Prostate gland (tissue), 2 donors: ENCODE data around the gene DPYD. TPM values are rescaled to one million over a fixed set of nuclear protein-coding genes. Genes with fewer than 3 reads are reported as not detected.

Experiments used
- DNase-seq: peaks from one replicate; pipeline ENCODE4 v3.0.0-alpha.2; 2019; ENCODE audit warnings: low spot score
- H3K27ac ChIP-seq, 2 donors: fragments of 200-600 bp; sonication (generic); 2 replicates each; pipeline ENCODE4 v1.5.1; 2017 to 2019
- H3K27me3 ChIP-seq: fragments of 200-600 bp; sonication (generic); replicated peaks from 2 replicates; pipeline ENCODE4 v1.5.1; 2019; ENCODE audit not compliant: insufficient read depth
- H3K36me3 ChIP-seq, 2 donors: fragments of 200-600 bp; sonication (generic); 1 replicate in 1 of 2; 2 replicates in 1 of 2; pipeline versions ENCODE4 v1.5.1 to v1.8.1; 2017 to 2019
- H3K4me1 ChIP-seq: fragments of 200-600 bp; sonication (generic); replicated peaks from 2 replicates; pipeline ENCODE4 v1.5.1; 2019
- H3K4me3 ChIP-seq, 2 donors: fragments of 200-600 bp; sonication (generic); 2 replicates each; pipeline ENCODE4 v1.5.1; 2017 to 2019
- H3K9me3 ChIP-seq: fragments of 200-600 bp; sonication (generic); 2 replicates; pipeline ENCODE4 v1.5.1; 2017
- POLR2A ChIP-seq: fragments of 450-650 bp; IDR thresholded peaks from one replicate; pipeline ENCODE4 v1.6.1; 2016; ENCODE audit warnings: antibody characterized with exemption, mild to moderate bottlenecking
- POLR2AphosphoS5 ChIP-seq: sonication (generic); formaldehyde crosslinking; IDR thresholded peaks from one replicate; pipeline ENCODE4 v1.6.1; 2017; ENCODE audit warnings: antibody characterized with exemption
- WGBS: methylation state at CpG from one replicate; pipeline ENCODE4 v1.1.5; 2018; 5-methylcytosine and 5-hydroxymethylcytosine counted together
- intact Hi-C: fragments of 100-400 bp; cut with DNase I; formaldehyde crosslinking; loops from one replicate; pipeline ENCODE4 v1.14.2; 2022
- total RNA-seq, 2 donors: library from RNA; depleted of rRNA; stranded (reverse); fragments of >200 nt; gene quantifications; one replicate each; pipeline ENCODE4 v1.1.0, GENCODE V29; 2016
- TF ChIP-seq, protein P1 (sequence below), 4 experiments: fragments of 200-600 bp in 2 of 4; fragments of 450-650 bp in 2 of 4; sonication (generic) in 2 of 4; IDR thresholded peaks; 1 replicate in 3 of 4; 2 replicates in 1 of 4; pipeline ENCODE4 v1.5.1; 2016 to 2019; ENCODE audit warnings: antibody characterized with exemption in 4 of 4, mild to moderate bottlenecking in 2 of 4, moderate library complexity in 2 of 4

The DPYD gene
- total RNA-seq, 2 donors from 2014 or later, result 18.2 to 19.7 TPM

DNA sequence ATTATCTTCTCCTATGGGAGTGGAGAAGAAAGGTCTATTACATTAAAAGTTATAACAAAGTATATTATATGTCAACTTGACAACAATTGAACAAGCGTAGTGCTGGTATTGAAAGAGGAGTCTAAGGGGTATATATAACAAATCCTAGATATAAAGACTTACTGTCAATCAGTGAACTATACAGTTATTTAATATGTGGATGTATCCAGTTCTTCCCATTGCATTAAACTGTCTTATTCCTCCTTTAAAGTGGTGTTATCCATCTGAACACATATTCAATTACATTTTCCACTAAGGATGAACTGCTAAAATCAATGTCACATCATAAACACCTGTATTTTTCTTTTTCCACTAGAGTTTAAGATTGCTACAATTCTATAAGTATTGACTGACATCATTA, 438.8 kb downstream of the DPYD start:
- WGBS, result 91% methylated on average over 1 of the region's 1 CpG
- no peak for DNase-seq
- Histone ChIP-seq H3K9me3 (no peaks in the 10 kb centered on the region), H3K4me1 (no peaks in the 10 kb centered on the region), H3K27me3 (no peaks in the 10 kb centered on the region), H3K36me3 (no peaks in the 10 kb centered on the region), H3K4me3 (no peak overlapping the region), H3K27ac (no peak overlapping the region)
- intact Hi-C loops, result no loop called here
- no peak for TF ChIP-seq POLR2A
- TF ChIP-seq, protein P1, sequence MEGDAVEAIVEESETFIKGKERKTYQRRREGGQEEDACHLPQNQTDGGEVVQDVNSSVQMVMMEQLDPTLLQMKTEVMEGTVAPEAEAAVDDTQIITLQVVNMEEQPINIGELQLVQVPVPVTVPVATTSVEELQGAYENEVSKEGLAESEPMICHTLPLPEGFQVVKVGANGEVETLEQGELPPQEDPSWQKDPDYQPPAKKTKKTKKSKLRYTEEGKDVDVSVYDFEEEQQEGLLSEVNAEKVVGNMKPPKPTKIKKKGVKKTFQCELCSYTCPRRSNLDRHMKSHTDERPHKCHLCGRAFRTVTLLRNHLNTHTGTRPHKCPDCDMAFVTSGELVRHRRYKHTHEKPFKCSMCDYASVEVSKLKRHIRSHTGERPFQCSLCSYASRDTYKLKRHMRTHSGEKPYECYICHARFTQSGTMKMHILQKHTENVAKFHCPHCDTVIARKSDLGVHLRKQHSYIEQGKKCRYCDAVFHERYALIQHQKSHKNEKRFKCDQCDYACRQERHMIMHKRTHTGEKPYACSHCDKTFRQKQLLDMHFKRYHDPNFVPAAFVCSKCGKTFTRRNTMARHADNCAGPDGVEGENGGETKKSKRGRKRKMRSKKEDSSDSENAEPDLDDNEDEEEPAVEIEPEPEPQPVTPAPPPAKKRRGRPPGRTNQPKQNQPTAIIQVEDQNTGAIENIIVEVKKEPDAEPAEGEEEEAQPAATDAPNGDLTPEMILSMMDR (IDR thresholded peaks at IDR 0.05), result no peak
- TF ChIP-seq POLR2AphosphoS5, result no peak

DNA sequence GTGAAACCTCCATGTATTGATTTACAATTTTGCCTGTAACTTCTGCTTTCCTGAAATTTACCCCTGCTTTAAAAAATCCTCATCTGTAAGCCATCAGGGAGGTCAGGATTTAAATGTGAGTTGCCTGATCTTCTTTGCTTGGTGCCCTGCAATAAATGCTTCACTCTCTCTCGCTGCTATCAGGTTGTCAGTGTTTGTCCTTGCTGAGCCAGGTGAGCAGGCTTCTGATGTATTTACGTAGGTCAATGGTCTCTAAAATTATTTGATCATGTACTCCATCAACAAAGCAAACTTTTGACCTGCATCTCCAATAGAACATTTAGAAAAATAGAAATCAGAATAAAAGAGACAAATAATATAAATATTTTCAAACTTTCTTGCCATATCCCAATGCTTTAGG, 453.4 kb downstream of the DPYD start:
- Histone ChIP-seq H3K4me1 (no peaks in the 10 kb centered on the region), H3K4me3 (no peak overlapping the region), H3K27ac (no peak overlapping the region), H3K36me3 (no peaks in the 10 kb centered on the region), H3K9me3 (no peaks in the 10 kb centered on the region), H3K27me3 (no peaks in the 10 kb centered on the region)
- TF ChIP-seq POLR2A, result no peak
- TF ChIP-seq, protein P1 (IDR thresholded peaks at IDR 0.05), result no peak
- TF ChIP-seq POLR2AphosphoS5, result no peak
- intact Hi-C loops, result no loop called here
- DNase-seq, result no peak
- WGBS, result 49% methylated on average over 2 of the region's 2 CpGs

DNA sequence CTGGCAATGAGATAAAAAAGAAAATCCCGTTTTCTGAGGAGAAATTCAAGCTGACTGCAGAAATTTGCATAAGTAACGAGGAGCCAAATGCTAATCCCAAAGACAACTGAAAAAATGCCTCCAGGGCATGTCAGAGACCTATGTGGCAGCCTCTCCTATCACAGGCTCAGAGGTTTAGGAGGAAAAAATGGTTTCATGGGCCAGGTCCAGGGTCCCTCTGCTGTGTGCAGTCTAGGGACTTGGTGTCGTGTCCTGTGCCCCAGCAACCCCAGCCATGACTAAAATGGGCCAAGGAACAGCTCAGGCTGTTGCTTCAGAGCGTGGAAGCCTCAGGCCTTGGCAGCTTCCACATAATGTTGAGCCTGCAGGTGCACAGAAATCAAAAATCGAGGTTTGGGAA, 456.5 kb downstream of the DPYD start:
- intact Hi-C loops, result no loop called here
- Histone ChIP-seq H3K27me3 (no peaks in the 10 kb centered on the region), H3K36me3 (no peaks in the 10 kb centered on the region), H3K4me1 (no peaks in the 10 kb centered on the region), H3K9me3 (no peaks in the 10 kb centered on the region), H3K27ac (no peak overlapping the region), H3K4me3 (no peak overlapping the region)
- DNase-seq, result no peak
- TF ChIP-seq POLR2A (no peak), POLR2AphosphoS5 (no peak)
- TF ChIP-seq, protein P1 (IDR thresholded peaks at IDR 0.05), result no peak
- 95% methylated on average over 5 of the region's 5 CpGs for WGBS

DNA sequence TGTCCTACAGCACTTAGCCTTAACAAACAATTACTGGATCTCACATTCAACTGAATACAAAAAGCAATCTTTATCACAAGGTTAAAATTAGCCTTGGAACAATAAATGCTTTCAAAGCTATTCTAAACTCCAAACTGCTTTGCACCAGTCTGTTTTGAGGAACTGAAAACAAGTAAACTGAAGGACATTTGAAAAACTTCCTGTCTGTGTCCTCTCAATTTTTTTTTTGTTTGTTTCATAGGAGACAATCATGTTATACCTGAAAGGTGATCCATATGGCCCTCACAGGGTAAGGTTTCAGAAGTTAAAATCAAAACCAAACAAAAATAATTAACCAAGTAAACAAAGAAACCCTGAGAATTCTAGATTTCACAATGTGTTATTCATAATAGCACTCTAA, 459.1 kb downstream of the DPYD start:
- intact Hi-C loops, result no loop called here
- no peaks in the 10 kb centered on the region for H3K27me3 ChIP-seq
- no peaks in the 10 kb centered on the region for H3K36me3 ChIP-seq
- no peaks in the 10 kb centered on the region for H3K4me1 ChIP-seq
- no peaks in the 10 kb centered on the region for H3K9me3 ChIP-seq
- DNase-seq, result no peak
- H3K4me3 ChIP-seq, result no peak overlapping the region
- H3K27ac ChIP-seq, result no peak overlapping the region
- TF ChIP-seq, protein P1 (IDR thresholded peaks at IDR 0.05), result no peak
- TF ChIP-seq POLR2A (no peak), POLR2AphosphoS5 (no peak)

DNA sequence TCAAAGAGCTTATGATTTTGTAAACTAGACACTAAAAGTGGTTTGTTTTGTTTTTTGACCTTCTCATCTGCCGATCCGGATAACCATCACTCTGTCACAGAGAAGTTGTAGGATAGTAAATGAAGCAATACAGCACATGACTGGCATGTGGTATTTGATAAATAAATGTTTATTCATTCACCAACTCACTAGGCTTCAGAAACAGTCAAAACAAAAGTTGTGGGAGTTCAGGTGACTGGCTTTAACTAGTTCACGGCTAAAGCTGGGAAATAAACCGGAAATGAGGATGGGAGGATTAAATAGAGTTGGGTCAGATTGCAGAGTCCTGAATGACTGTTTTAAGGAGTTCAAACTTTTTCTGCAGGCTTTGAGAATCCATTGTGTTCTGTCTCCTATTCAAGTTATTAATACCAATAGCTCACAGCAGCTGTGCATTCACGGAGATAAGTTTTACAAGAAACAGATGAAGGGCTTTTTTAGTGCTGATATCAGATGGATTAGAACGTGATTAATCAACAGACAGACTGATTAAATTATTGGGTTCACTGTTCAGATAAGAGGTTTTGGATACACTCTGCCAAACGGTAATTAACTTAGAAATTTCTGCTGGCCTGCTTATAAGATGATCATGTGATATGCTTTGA, 463.3 kb downstream of the DPYD start:
- intact Hi-C loops, result no loop called here
- no peak for DNase-seq
- H3K27me3 ChIP-seq, result no peaks in the 10 kb centered on the region
- WGBS, result 56% methylated on average over 7 of the region's 7 CpGs
- no peak overlapping the region for H3K4me3 ChIP-seq
- no peaks in the 10 kb centered on the region for H3K36me3 ChIP-seq
- H3K9me3 ChIP-seq, result no peaks in the 10 kb centered on the region
- H3K27ac ChIP-seq, result no peak overlapping the region
- TF ChIP-seq POLR2A (no peak), POLR2AphosphoS5 (no peak)
- TF ChIP-seq, protein P1 (IDR thresholded peaks at IDR 0.05), result no peak
- H3K4me1 ChIP-seq, result no peaks in the 10 kb centered on the region
